Measurements from ENCODE around the gene SEC22C. TPM values are rescaled to one million over a fixed set of nuclear protein-coding genes. Genes with fewer than 3 reads are reported as not detected.
"Not testable (repeated sequence)": the region's sequence is repeated elsewhere in the genome, so short reads cannot be mapped to it uniquely, and the experiment has no call there.

Gene SEC22C
- total RNA-seq, 1 donor from 2014 or later = 49.6 TPM

GRCh38 chr3:42582474-42583070 is 805 bp upstream of the SEC22C start:
- Mint-ChIP-seq H3K36me3 (ENCODE audit: low read depth, unreplicated experiment) (peaks cover 5% of the 10 kb centered on the region), H3K27ac (ENCODE audit: unreplicated experiment) (peak overlapping the region; percentile 81), H3K4me1 (ENCODE audit: unreplicated experiment) (peaks cover 40% of the 10 kb centered on the region), H3K9me3 (ENCODE audit: unreplicated experiment) (no peaks in the 10 kb centered on the region), H3K4me3 (ENCODE audit: unreplicated experiment) (peak overlapping the region; percentile 94), H3K27me3 (ENCODE audit: unreplicated experiment) (peaks cover 8% of the 10 kb centered on the region)
- no peak for DNase-seq (ENCODE audit: low spot score)
- TF ChIP-seq CTCF (IDR thresholded peaks at IDR 0.05; ENCODE audit: unreplicated experiment) = no peak

- peak overlapping the region; percentile 44 for H3K27ac Mint-ChIP-seq (ENCODE audit: unreplicated experiment)
- H3K36me3 Mint-ChIP-seq (ENCODE audit: low read depth, unreplicated experiment) = peaks cover 5% of the 10 kb centered on the region
Observed at GRCh38 chr3:42581400-42581708, 413 bp downstream of the SEC22C start.

GRCh38 chr3:42579346-42579745 is 2.4 kb downstream of the SEC22C start:
- not testable (repeated sequence) for H3K4me3 Mint-ChIP-seq (ENCODE audit: unreplicated experiment); H3K9me3 Mint-ChIP-seq (ENCODE audit: unreplicated experiment); H3K27ac Mint-ChIP-seq (ENCODE audit: unreplicated experiment); DNase-seq (ENCODE audit: low spot score); H3K27me3 Mint-ChIP-seq (ENCODE audit: unreplicated experiment)
- peaks cover 22% of the 10 kb centered on the region for H3K4me1 Mint-ChIP-seq (ENCODE audit: unreplicated experiment)
- H3K36me3 Mint-ChIP-seq (ENCODE audit: low read depth, unreplicated experiment) = peaks cover 17% of the 10 kb centered on the region

More at GRCh38 chr3:42581400-42581708, 413 bp downstream of the SEC22C start:
- Mint-ChIP-seq H3K27me3 (ENCODE audit: unreplicated experiment) (peaks cover 3% of the 10 kb centered on the region), H3K4me1 (ENCODE audit: unreplicated experiment) (peaks cover 31% of the 10 kb centered on the region), H3K9me3 (ENCODE audit: unreplicated experiment) (no peaks in the 10 kb centered on the region), H3K4me3 (ENCODE audit: unreplicated experiment) (peak overlapping the region; percentile 90)
- no peak for DNase-seq (ENCODE audit: low spot score)
- no peak for TF ChIP-seq CTCF (IDR thresholded peaks at IDR 0.05; ENCODE audit: unreplicated experiment)

- Mint-ChIP-seq H3K9me3 (ENCODE audit: unreplicated experiment) (no peaks in the 10 kb centered on the region), H3K4me1 (ENCODE audit: unreplicated experiment) (peaks cover 18% of the 10 kb centered on the region), H3K36me3 (ENCODE audit: low read depth, unreplicated experiment) (peaks cover 24% of the 10 kb centered on the region), H3K27ac (ENCODE audit: unreplicated experiment) (no peak overlapping the region), H3K4me3 (ENCODE audit: unreplicated experiment) (no peak overlapping the region), H3K27me3 (ENCODE audit: unreplicated experiment) (peaks cover 2% of the 10 kb centered on the region)
- no peak for DNase-seq (ENCODE audit: low spot score)
- TF ChIP-seq CTCF (IDR thresholded peaks at IDR 0.05; ENCODE audit: unreplicated experiment) = no peak
Observed at GRCh38 chr3:42578054-42578453, 3.7 kb downstream of the SEC22C start.

- Mint-ChIP-seq H3K4me1 (ENCODE audit: unreplicated experiment) (peaks cover 9% of the 10 kb centered on the region), H3K9me3 (ENCODE audit: unreplicated experiment) (no peaks in the 10 kb centered on the region)
Observed at GRCh38 chr3:42575137-42575741, 6.5 kb downstream of the SEC22C start.

More at GRCh38 chr3:42575137-42575741, 6.5 kb downstream of the SEC22C start:
- H3K36me3 Mint-ChIP-seq (ENCODE audit: low read depth, unreplicated experiment) = peaks cover 26% of the 10 kb centered on the region
- no peak for DNase-seq (ENCODE audit: low spot score)
- no peak overlapping the region for H3K4me3 Mint-ChIP-seq (ENCODE audit: unreplicated experiment)
- H3K27me3 Mint-ChIP-seq (ENCODE audit: unreplicated experiment) = peaks cover 2% of the 10 kb centered on the region
- no peak for TF ChIP-seq CTCF (IDR thresholded peaks at IDR 0.05; ENCODE audit: unreplicated experiment)
- no peak overlapping the region for H3K27ac Mint-ChIP-seq (ENCODE audit: unreplicated experiment)

Data from endothelial cell (in vitro differentiated cells).